ENCODE results near the gene PTPRN. TPM values are rescaled to one million over a fixed set of nuclear protein-coding genes. Genes with fewer than 3 reads are reported as not detected.

Gene PTPRN
- total and polyA plus RNA-seq, 9 of the 15 experiments (the other 6 are each of a cell fraction or from before 2014, with no cell fraction given), result 0.15 to 2.4 (median 0.43) TPM; not detected in 1

DNA sequence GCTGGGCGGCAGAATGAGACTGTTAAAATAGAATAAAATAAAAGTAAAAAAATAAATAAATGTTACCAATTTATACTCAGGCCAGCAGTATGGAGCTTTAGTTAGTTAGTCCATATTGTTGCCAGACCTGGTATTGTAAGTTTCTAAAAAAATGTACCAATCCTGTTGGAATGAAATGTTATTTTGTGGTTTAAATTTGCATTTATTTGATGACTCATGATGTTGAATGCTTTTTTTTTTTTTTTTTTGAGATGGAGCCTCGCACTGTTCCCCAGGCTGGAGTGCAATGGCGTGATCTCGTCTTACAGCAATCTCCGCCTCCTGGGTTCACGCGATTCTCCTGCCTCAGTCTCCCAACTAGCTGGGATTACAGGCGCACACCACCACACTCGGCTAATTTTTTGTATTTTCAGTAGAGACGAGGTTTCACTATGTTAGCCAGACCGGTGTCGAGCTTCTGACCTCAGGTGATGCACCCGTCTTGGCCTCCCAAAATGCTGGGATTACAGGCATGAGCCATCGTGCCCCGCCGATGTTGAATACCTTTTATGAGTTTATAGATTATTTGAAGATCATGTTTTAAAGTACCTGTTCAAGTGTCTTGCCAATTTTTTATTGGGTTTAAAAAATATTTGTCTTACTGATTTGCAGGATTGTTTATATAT is 5.7 kb upstream of the PTPRN start:
- H3K27ac ChIP-seq (ENCODE audit: extremely low read depth, low read depth, low read length), result no peak overlapping the region
- no TSS peak for BruUV-seq (replicated peaks)
- H3K79me2 ChIP-seq (ENCODE audit: control insufficient read depth, insufficient read depth, low read length), result no peaks in the 10 kb centered on the region
- H3K36me3 ChIP-seq (ENCODE audit: control insufficient read depth, insufficient read depth, low read length), result no peaks in the 10 kb centered on the region
- H2AFZ ChIP-seq (ENCODE audit: low read depth, low read length), result no peak overlapping the region
- no peak overlapping the region for H3K4me2 ChIP-seq (ENCODE audit: insufficient read depth, low read length)
- no peaks in the 10 kb centered on the region for H3K4me1 ChIP-seq (replicated peaks in 1 of 2; ENCODE audit: control insufficient read depth in 2 of 2, insufficient read depth in 2 of 2, low read length in 2 of 2)
- no peak overlapping the region for H3K4me3 ChIP-seq
- FAIRE-seq, result no peak
- intact Hi-C loops (cut with micrococcal nuclease) (no loop called here), in situ Hi-C loops (cut with MboI) (no loop called here)
- no peak for DNase-seq (ENCODE audit: extremely low read depth in 1 of 4, low spot score in 3 of 4)
- ATAC-seq, result no peak
- H3K9ac ChIP-seq (ENCODE audit: insufficient read depth in 1 of 2, low read depth in 2 of 2, low read length in 2 of 2), result no peak overlapping the region
- WGBS (ENCODE audit: insufficient coverage, low coverage, missing lambda C conversion rate), result 41% methylated on average over 13 of the region's 16 CpGs
- no peaks in the 10 kb centered on the region for H4K20me1 ChIP-seq (replicated peaks; ENCODE audit: control insufficient read depth, insufficient read depth, low read length)
- ChIA-PET POLR2A (no interaction called here), CTCF (ENCODE audit: low intra/inter-chr PET ratio) (no interaction called here)
- H3K9me1 ChIP-seq (ENCODE audit: control insufficient read depth, insufficient read depth, low read length), result no peaks in the 10 kb centered on the region
- H3K9me3 ChIP-seq (replicated peaks; ENCODE audit: control insufficient read depth, insufficient read depth, low read depth, low read length), result no peaks in the 10 kb centered on the region
- H3K27me3 ChIP-seq (ENCODE audit: control insufficient read depth in 2 of 2, insufficient read depth in 2 of 2, low read length in 2 of 2), result peaks cover 0 to 5% of the 10 kb centered on the region in 2 experiments; a peak in 2 of 5 replicates
- TF ChIP-seq MAFG (tag; conservative IDR thresholded peaks at IDR 0.05) (peak; percentile 32; the same call in 1 of the 2 replicates), PATZ1 (CRISPR knock-in tag; IDR thresholded peaks at IDR 0.05; ENCODE audit: borderline replicate concordance) (no peak), LARP7 (IDR thresholded peaks at IDR 0.05) (no peak), STAG1 (CRISPR knock-in tag; IDR thresholded peaks at IDR 0.05; ENCODE audit: borderline replicate concordance) (no peak), ARID3A (IDR thresholded peaks at IDR 0.05; ENCODE audit: borderline replicate concordance, low read depth, low read length) (no peak), GTF2A2 (tag; IDR thresholded peaks at IDR 0.05) (no peak), PYGO2 (tag; IDR thresholded peaks at IDR 0.05) (no peak), SOX6 (IDR thresholded peaks at IDR 0.05) (no peak), TFE3 (CRISPR knock-in tag; IDR thresholded peaks at IDR 0.05) (no peak), SMARCC2 (IDR thresholded peaks at IDR 0.05; ENCODE audit: low read depth) (no peak), ZNF316 (IDR thresholded peaks at IDR 0.05) (peak; percentile 59; the same call in 1 of the 2 replicates)
- TF ChIP-seq, protein P1, sequence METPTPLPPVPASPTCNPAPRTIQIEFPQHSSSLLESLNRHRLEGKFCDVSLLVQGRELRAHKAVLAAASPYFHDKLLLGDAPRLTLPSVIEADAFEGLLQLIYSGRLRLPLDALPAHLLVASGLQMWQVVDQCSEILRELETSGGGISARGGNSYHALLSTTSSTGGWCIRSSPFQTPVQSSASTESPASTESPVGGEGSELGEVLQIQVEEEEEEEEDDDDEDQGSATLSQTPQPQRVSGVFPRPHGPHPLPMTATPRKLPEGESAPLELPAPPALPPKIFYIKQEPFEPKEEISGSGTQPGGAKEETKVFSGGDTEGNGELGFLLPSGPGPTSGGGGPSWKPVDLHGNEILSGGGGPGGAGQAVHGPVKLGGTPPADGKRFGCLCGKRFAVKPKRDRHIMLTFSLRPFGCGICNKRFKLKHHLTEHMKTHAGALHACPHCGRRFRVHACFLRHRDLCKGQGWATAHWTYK (CRISPR knock-in tag; IDR thresholded peaks at IDR 0.05), result no peak
- TF ChIP-seq, protein P2, sequence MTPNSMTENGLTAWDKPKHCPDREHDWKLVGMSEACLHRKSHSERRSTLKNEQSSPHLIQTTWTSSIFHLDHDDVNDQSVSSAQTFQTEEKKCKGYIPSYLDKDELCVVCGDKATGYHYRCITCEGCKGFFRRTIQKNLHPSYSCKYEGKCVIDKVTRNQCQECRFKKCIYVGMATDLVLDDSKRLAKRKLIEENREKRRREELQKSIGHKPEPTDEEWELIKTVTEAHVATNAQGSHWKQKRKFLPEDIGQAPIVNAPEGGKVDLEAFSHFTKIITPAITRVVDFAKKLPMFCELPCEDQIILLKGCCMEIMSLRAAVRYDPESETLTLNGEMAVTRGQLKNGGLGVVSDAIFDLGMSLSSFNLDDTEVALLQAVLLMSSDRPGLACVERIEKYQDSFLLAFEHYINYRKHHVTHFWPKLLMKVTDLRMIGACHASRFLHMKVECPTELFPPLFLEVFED (CRISPR knock-in tag; conservative IDR thresholded peaks at IDR 0.05), result no peak
- TF ChIP-seq, protein P3, sequence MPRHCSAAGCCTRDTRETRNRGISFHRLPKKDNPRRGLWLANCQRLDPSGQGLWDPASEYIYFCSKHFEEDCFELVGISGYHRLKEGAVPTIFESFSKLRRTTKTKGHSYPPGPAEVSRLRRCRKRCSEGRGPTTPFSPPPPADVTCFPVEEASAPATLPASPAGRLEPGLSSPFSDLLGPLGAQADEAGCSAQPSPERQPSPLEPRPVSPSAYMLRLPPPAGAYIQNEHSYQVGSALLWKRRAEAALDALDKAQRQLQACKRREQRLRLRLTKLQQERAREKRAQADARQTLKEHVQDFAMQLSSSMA (CRISPR knock-in tag; IDR thresholded peaks at IDR 0.05), result no peak
